Adrenal gland (tissue), 5 donors: ENCODE results near the gene GTF3C5.

Source experiments
- CTCF ChIP-seq, 6 experiments: fragments of 450-650 bp in 4 of 6; fragments of 200-600 bp in 2 of 6; sonication (generic) in 1 of 6; IDR thresholded peaks; 1 replicate in 5 of 6; 2 replicates in 1 of 6; pipeline versions ENCODE4 v1.5.1 to v1.8.0; 2016 to 2021; ENCODE audit warnings: antibody characterized with exemption in 6 of 6, mild to moderate bottlenecking in 2 of 6, moderate library complexity in 1 of 6
- POLR2A ChIP-seq, 2 donors: fragments of 450-650 bp; IDR thresholded peaks; one replicate each; pipeline ENCODE4 v1.6.1; 2017; ENCODE audit warnings: antibody characterized with exemption in 2 of 2, mild to moderate bottlenecking in 2 of 2, moderate library complexity in 1 of 2
- donor health status: DM: no; HTN: no; CAD: no.

GRCh38 chr9:133050142-133050541 is 19.3 kb downstream of the GTF3C5 start:
- TF ChIP-seq CTCF (IDR thresholded peaks at IDR 0.05) (no peak), POLR2A (IDR thresholded peaks at IDR 0.05) (no peak)
